BLaER1 treated with 17β-estradiol and CSF1 and Interleukin-3, amounts not matched to agents 10 nM and 100 nM (cell line): Measurements from ENCODE around the gene CPT1B.
"Not testable (repeated sequence)": the region's sequence is repeated elsewhere in the genome, so short reads cannot be mapped to it uniquely, and the experiment has no call there.

ENCODE experiments used
- H3K27ac ChIP-seq, 11 experiments: shearing (Covaris generic); formaldehyde crosslinking; 2 replicates each; pipeline ENCODE4 v1.8.1; 2022
- H3K27me3 ChIP-seq, 11 experiments: shearing (Covaris generic); formaldehyde crosslinking; 2 replicates each; pipeline ENCODE4 v1.8.1; 2022
- H3K36me3 ChIP-seq, 11 experiments: shearing (Covaris generic); formaldehyde crosslinking; 2 replicates each; pipeline ENCODE4 v1.8.1; 2022
- H3K4me1 ChIP-seq, 10 experiments: shearing (Covaris generic); formaldehyde crosslinking; 2 replicates each; pipeline ENCODE4 v1.8.1; 2022
- H3K4me2 ChIP-seq, 11 experiments: shearing (Covaris generic); formaldehyde crosslinking; 2 replicates each; pipeline ENCODE4 v1.8.1; 2022
- H3K4me3 ChIP-seq, 10 experiments: shearing (Covaris generic); formaldehyde crosslinking; 2 replicates each; pipeline ENCODE4 v1.8.1; 2022
- H3K9ac ChIP-seq, 11 experiments: shearing (Covaris generic); formaldehyde crosslinking; 2 replicates each; pipeline ENCODE4 v1.8.1; 2022
- H3K9me3 ChIP-seq, 11 experiments: shearing (Covaris generic); formaldehyde crosslinking; replicated peaks in 1 of 11; 2 replicates each; pipeline ENCODE4 v1.8.1; 2022
- H4K20me1 ChIP-seq, 11 experiments: shearing (Covaris generic); formaldehyde crosslinking; 2 replicates each; pipeline ENCODE4 v1.8.1; 2022
- Cebpa-rat ChIP-seq, 11 experiments: shearing (Covaris generic); IDR thresholded peaks; 2 replicates each; pipeline ENCODE4 v1.8.1; 2022

The CPT1B gene

DNA sequence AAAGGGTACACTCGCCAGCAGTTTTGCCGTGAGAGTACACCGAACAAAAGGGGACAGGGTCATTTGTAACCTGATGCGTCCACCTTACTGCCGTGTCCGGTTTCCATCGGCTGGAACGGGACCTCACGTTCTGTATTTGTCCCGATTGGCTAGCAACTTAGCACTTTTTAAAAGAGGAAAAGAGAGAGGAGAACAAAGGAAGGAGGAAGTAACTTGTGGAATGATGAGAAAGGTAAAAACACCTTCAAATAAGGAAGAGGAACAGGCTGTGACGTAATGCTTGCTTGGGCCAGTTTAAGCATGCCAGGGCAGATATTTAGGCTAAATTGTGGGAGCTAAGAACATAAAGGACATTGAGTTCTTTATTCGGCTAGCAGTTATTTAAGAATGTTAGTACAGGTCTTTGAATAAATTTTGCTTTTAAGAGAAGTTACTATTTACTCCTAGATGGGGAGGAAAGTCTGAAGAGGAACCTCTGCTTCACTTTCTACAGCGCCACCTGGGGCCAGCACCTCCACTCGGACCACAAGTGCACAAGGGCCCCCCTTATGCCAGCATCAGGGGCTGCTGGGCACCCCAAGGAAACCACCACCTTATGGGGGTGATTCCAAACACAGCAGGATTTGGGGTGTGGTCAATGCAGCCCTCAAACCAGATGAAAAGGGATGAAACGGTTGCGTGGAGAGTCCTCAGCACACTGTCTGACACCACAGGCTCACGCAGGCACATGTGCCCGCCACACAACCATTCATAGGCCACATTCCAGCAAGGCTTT, 43.9 kb upstream of the CPT1B start:
- H3K4me2 ChIP-seq, result peak overlapping the region; percentile 88 to 100 (median 96)
- H4K20me1 ChIP-seq, result peaks cover 0 to 29% (median 3%) of the 10 kb centered on the region in 11 experiments; a peak in 6 of 22 replicates
- peak overlapping the region; percentile 36 to 75 (median 56); a peak in 20 of 22 replicates for H3K9ac ChIP-seq
- H3K27ac ChIP-seq, result peak overlapping the region in 10 of 11 experiments; percentile 29 to 71 (median 48); a peak in 20 of 22 replicates
- TF ChIP-seq Cebpa-rat (IDR thresholded peaks at IDR 0.05), result no peak
- H3K36me3 ChIP-seq, result peaks cover 0 to 20% (median 8%) of the 10 kb centered on the region in 11 experiments; a peak in 11 of 22 replicates
- H3K4me3 ChIP-seq, result peak overlapping the region; percentile 49 to 69 (median 56)
- H3K9me3 ChIP-seq, result no peaks in the 10 kb centered on the region
- no peaks in the 10 kb centered on the region for H3K27me3 ChIP-seq
- peaks cover 37 to 64% (median 50%) of the 10 kb centered on the region in 10 experiments for H3K4me1 ChIP-seq

DNA sequence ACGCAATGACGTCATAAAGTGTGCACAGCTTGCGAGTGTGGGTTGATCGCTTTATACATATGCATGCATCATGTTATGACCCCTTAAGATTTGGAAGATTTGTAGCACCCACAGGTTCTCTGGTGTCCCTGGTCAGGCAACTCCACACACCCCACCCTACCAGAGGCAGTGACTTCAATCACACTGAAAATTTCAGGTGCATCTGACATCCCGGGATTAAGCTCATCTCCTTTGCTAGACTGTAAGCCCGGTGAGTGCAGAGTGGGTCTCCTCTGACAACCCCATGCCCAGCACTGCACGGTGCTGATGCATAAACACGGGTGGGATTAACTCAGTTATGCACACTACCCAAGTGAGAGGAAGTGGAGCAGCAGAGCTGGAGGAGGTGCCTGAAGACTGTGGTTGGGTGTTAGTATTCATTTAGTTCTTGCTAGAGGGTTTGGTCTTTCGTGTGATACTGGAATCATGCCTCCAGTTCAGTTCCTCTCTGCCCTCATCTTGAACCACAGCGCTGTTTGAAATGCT, 43.2 kb upstream of the CPT1B start:
- Histone ChIP-seq H3K36me3 (peaks cover 0 to 17% (median 8%) of the 10 kb centered on the region in 11 experiments; a peak in 11 of 22 replicates), H4K20me1 (peaks cover 0 to 25% (median 0%) of the 10 kb centered on the region in 11 experiments; a peak in 6 of 22 replicates), H3K27ac (peak overlapping the region in 10 of 11 experiments; percentile 29 to 71 (median 48); a peak in 19 of 22 replicates), H3K4me2 (peak overlapping the region; percentile 88 to 100 (median 96)), H3K4me1 (peaks cover 30 to 57% (median 43%) of the 10 kb centered on the region in 10 experiments), H3K9me3 (no peaks in the 10 kb centered on the region), H3K9ac (peak overlapping the region; percentile 36 to 75 (median 56); a peak in 20 of 22 replicates), H3K27me3 (no peaks in the 10 kb centered on the region), H3K4me3 (peak overlapping the region; percentile 49 to 69 (median 56))
- no peak for TF ChIP-seq Cebpa-rat (IDR thresholded peaks at IDR 0.05)

DNA sequence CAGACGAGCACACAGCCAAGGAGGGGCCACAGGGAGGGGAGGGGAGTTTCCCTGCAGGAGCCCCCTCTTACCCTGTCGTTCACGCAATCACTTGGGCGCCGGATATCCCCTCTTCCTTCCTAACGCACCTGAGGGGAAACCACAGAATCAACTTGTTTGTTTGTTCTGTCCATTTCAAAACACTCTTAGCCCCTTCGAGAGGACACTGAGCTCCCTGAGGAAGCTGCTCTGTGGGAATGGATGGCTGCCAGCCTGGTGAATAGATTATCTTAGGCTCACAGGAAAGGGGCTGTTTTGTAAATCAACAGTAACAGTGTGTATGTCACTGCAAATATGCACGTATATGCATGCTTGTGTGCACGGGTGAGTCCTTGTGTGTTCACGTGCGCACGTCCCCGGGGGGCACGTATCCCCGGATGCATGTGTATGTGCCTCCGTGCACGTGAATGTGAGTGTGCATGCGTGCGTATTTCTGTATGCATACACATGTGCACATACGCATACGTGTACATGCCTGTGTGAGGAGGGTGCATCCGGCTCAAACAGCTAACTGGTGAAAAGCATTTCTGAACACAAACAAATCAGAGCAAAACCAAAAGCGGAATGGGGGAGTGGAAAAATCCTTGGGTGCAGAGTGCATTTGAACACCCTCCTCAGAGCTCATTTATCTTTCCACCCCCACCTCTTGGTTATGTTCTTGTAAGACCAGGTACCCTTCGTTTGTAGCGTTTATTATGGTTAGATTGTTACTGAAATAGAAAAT, 42.5 kb upstream of the CPT1B start:
- Histone ChIP-seq H3K27ac (peak overlapping the region in 6 of 11 experiments; percentile 6 to 71 (median 60); a peak in 10 of 22 replicates), H3K9me3 (no peaks in the 10 kb centered on the region), H3K9ac (peak overlapping the region in 10 of 11 experiments; percentile 36 to 75 (median 56); a peak in 19 of 22 replicates), H3K27me3 (no peaks in the 10 kb centered on the region), H3K4me1 (peaks cover 27 to 51% (median 39%) of the 10 kb centered on the region in 10 experiments), H3K4me3 (peak overlapping the region; percentile 49 to 69 (median 56)), H4K20me1 (peaks cover 0 to 19% (median 0%) of the 10 kb centered on the region in 11 experiments; a peak in 3 of 22 replicates), H3K36me3 (peaks cover 0 to 11% (median 4%) of the 10 kb centered on the region in 11 experiments; a peak in 11 of 22 replicates), H3K4me2 (peak overlapping the region; percentile 88 to 100 (median 96))
- peak in 2 of 11 experiments; percentile 40 to 66; a peak in 3 of 22 replicates for TF ChIP-seq Cebpa-rat (IDR thresholded peaks at IDR 0.05)

DNA sequence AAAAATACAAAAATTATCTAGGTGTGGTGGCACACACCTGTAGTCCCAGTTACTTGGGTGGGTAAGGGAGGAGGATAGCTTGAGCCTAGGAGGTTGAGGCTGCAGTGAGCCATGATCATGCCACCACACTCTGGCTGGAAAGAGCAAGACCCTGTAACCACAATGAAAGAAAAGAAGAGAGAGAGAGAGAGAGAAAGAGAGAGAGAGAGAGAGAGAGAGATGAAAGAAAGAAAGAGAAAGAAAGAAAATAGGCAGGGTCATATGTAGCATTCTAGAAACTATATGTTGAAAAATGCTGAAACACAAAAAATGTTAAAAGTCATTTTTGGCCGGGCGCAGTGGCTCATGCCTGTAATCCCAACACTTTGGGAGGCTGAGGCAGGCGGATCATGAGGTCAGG, 36.1 kb upstream of the CPT1B start:
- H3K36me3 ChIP-seq, H3K4me1 ChIP-seq, H3K9ac ChIP-seq, H3K27me3 ChIP-seq, H3K4me2 ChIP-seq, H3K27ac ChIP-seq, H4K20me1 ChIP-seq, H3K4me3 ChIP-seq, H3K9me3 ChIP-seq: not testable (repeated sequence)

DNA sequence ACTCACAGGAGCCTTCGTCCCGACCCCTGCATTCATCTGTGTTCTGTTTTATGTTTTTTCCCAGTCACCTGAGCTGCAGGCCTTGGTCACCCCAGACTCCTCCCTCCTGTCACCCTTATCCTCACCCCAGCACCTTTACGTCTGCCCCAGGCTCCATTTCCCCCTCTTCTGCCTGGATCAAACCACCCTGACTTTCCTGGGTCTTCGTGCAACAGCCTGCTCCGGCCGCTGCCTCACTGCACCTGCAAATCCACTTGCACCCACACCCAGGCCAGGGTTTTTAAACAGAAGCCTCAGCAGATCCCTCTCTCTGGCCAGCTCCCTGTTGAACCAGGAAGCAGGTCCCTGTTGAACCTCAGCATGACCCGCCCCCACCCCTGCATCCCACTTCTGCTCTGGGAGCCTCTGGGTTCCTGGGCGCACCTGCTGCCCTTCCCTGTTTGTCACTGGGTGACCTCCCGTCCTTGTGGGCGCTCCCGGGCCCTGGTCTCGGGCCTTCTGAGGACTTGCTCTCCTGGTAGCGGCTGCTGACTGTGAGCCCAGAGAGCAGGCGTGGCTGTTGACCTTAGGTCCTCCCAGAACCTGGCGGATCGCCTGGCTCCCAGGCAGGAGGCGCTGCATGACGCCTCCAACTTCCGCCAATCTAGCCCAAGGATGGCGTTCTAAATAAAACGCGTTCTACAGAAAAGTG, 35.2 kb upstream of the CPT1B start:
- Histone ChIP-seq H3K27me3 (no peaks in the 10 kb centered on the region; a peak in 3 of 22 replicates), H3K9me3 (no peaks in the 10 kb centered on the region), H3K9ac (no peak overlapping the region), H4K20me1 (peaks cover 0 to 8% (median 0%) of the 10 kb centered on the region in 11 experiments; a peak in 2 of 22 replicates), H3K27ac (no peak overlapping the region), H3K36me3 (no peaks in the 10 kb centered on the region), H3K4me1 (peaks cover 0 to 7% (median 0%) of the 10 kb centered on the region in 10 experiments; a peak in 1 of 20 replicates), H3K4me2 (no peak overlapping the region), H3K4me3 (no peak overlapping the region)
- no peak for TF ChIP-seq Cebpa-rat (IDR thresholded peaks at IDR 0.05)

DNA sequence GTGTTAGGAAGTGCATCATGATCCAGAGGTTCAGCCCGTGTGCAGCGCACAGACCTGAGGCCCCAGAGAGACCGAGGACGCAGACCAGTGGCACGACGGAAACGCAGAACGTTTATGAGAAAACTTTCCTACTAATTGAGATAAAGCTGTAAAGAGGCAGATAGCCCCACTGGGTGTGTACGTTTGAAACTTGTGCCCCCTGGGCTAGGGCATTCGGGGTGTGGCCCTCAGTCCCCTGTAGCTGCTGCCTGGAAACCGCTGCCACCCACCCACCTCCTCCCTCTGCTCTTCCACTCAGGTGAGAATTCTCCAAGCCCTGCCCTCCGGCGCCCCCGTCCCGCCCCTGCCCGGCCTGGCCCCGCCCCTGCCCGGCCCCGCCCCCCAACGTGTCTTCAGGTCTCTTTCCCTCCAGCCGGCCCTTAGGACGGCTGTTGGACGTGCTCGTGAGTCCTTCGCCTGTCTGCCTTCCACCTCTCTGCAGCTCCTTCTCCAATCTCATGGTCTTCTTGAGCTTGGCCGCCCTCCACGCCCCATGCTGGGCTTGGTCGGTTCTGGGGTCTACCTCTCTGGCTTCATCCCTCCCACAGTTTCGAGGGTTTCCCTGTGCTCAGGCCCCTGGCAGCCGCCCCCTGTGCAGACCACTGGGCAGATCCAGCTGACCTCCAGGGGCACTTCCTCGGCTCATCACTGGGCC, 34.4 kb upstream of the CPT1B start:
- Histone ChIP-seq H3K36me3 (no peaks in the 10 kb centered on the region), H3K4me3 (no peak overlapping the region), H3K9me3 (no peaks in the 10 kb centered on the region), H4K20me1 (peaks cover 0 to 14% (median 0%) of the 10 kb centered on the region in 11 experiments; a peak in 3 of 22 replicates), H3K27me3 (peaks cover 0 to 6% (median 2%) of the 10 kb centered on the region in 11 experiments; a peak in 7 of 22 replicates), H3K4me2 (no peak overlapping the region), H3K27ac (no peak overlapping the region), H3K4me1 (peaks cover 0 to 7% (median 0%) of the 10 kb centered on the region in 10 experiments; a peak in 1 of 20 replicates), H3K9ac (no peak overlapping the region)
- TF ChIP-seq Cebpa-rat (IDR thresholded peaks at IDR 0.05), result no peak

DNA sequence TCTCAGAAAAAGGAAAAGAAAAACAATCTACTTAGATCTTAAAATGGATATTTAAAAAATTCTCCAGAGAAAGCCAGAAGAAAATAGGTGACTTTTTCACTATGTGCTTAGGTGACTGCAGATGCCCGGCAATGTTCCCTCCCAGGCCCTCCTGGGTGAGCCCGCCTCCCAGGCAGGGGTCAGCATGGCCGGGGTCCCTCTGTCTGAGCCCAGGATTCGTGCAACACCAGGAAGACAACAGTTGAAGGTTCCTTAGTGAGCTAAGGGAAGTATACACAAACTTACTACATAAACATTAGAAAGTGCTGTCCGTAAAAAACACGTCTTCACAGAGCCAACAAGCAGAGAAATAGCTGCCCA, 33.9 kb upstream of the CPT1B start:
- no peak overlapping the region for H3K4me2 ChIP-seq
- no peaks in the 10 kb centered on the region for H3K36me3 ChIP-seq
- no peak overlapping the region for H3K9ac ChIP-seq
- no peak overlapping the region for H3K27ac ChIP-seq
- peaks cover 0 to 16% (median 0%) of the 10 kb centered on the region in 11 experiments; a peak in 3 of 22 replicates for H4K20me1 ChIP-seq
- no peak for TF ChIP-seq Cebpa-rat (IDR thresholded peaks at IDR 0.05)
- H3K4me1 ChIP-seq, result peaks cover 0 to 7% (median 0%) of the 10 kb centered on the region in 10 experiments; a peak in 1 of 20 replicates
- no peaks in the 10 kb centered on the region for H3K9me3 ChIP-seq
- H3K27me3 ChIP-seq, result peaks cover 0 to 12% (median 7%) of the 10 kb centered on the region in 11 experiments; a peak in 8 of 22 replicates
- H3K4me3 ChIP-seq, result no peak overlapping the region
